ENCODE data around the gene CD3E.

DNA sequence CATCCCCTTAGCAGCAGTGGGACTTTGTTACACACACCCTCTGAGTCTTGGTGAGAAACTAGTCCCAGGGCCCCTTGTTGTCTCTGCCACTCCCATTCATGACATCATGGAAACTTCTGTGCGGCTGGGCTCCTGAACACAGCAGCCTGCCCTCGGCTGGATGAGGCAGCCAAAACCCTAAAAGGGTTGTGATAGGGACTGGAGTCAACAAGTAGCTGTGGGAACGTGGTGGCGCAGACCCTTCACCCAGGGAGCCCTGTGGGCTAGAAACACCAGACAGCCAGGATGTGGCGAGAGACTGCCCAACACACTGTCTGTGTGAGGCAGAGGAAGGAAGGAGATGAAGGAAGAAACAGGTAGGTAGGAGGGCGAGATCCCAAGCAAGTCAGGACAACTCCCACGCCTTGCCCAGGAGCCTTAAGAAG lies 34.1 kb downstream of the CD3E start:
- TF ChIP-seq POLR2A (IDR thresholded peaks at IDR 0.05) = no peak
- TF ChIP-seq, protein P1, sequence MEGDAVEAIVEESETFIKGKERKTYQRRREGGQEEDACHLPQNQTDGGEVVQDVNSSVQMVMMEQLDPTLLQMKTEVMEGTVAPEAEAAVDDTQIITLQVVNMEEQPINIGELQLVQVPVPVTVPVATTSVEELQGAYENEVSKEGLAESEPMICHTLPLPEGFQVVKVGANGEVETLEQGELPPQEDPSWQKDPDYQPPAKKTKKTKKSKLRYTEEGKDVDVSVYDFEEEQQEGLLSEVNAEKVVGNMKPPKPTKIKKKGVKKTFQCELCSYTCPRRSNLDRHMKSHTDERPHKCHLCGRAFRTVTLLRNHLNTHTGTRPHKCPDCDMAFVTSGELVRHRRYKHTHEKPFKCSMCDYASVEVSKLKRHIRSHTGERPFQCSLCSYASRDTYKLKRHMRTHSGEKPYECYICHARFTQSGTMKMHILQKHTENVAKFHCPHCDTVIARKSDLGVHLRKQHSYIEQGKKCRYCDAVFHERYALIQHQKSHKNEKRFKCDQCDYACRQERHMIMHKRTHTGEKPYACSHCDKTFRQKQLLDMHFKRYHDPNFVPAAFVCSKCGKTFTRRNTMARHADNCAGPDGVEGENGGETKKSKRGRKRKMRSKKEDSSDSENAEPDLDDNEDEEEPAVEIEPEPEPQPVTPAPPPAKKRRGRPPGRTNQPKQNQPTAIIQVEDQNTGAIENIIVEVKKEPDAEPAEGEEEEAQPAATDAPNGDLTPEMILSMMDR (IDR thresholded peaks at IDR 0.05) = no peak

Measured in heart left ventricle (tissue), 13 donors.